Glutamatergic neuron (in vitro differentiated cells): ENCODE data around the gene SEC61A2. TPM values are rescaled to one million over a fixed set of nuclear protein-coding genes. Genes with fewer than 3 reads are reported as not detected.

Experiments used
- DNase-seq: peaks from one replicate; pipeline ENCODE4 v3.0.0; 2022
- H3K27ac Mint-ChIP-seq: one replicate; pipeline ENCODE4 v1.8.0; 2020; ENCODE audit warnings: mild to moderate bottlenecking, mixed read lengths, inconsistent platforms; ENCODE audit not compliant: unreplicated experiment
- H3K27me3 Mint-ChIP-seq: one replicate; pipeline ENCODE4 v1.8.0; 2020; ENCODE audit warnings: mild to moderate bottlenecking, moderate library complexity, mixed read lengths, inconsistent platforms; ENCODE audit not compliant: unreplicated experiment
- H3K36me3 Mint-ChIP-seq: one replicate; pipeline ENCODE4 v1.8.0; 2020; ENCODE audit warnings: mild to moderate bottlenecking, mixed read lengths, inconsistent platforms; ENCODE audit not compliant: unreplicated experiment
- H3K4me1 Mint-ChIP-seq: one replicate; pipeline ENCODE4 v1.8.0; 2020; ENCODE audit warnings: mild to moderate bottlenecking, low read depth, mixed read lengths, inconsistent platforms; ENCODE audit not compliant: unreplicated experiment
- H3K4me3 Mint-ChIP-seq: one replicate; pipeline ENCODE4 v1.8.0; 2020; ENCODE audit warnings: mild to moderate bottlenecking, mixed read lengths, inconsistent platforms; ENCODE audit not compliant: unreplicated experiment
- H3K9me3 Mint-ChIP-seq: one replicate; pipeline ENCODE4 v1.8.0; 2020; ENCODE audit warnings: mild to moderate bottlenecking, moderate library complexity, mixed read lengths, inconsistent platforms; ENCODE audit not compliant: unreplicated experiment
- CTCF ChIP-seq: fragments of 200-600 bp; sonication (generic); IDR thresholded peaks from one replicate; pipeline ENCODE4 v1.5.0; 2021; ENCODE audit not compliant: partially characterized antibody, unreplicated experiment
- total RNA-seq: library from RNA; stranded (reverse); fragmentation: NEBNext Ultra II Directional; extraction: Animal tissue kit (Norgen Biotek cat#: 25700); gene quantifications from one replicate; pipeline ENCODE4 v1.2.1, GENCODE V29; 2021; ENCODE audit not compliant: unreplicated experiment

SEC61A2 gene
- total RNA-seq, 1 donor from 2014 or later = 24.4 TPM

DNA sequence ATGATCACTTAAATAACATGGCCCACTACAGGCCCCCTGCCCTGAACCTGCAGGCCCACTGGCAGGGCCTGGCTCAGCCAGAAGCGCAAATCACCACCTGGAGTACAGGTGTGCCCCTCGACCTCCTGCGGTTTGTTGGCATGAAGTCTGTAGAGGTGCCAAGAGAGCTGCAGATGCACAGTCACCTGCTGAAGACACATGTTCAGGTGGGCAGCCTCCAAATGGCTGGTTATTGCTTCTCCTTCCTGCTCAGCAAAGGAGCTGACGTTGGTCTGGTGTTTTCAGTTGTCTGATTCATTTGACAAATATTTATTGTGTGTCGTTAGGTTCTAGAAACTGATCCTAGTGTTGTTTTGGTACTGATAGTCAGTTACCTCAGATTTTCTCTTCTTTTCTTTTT, 31.7 kb upstream of the SEC61A2 start:
- H3K9me3 Mint-ChIP-seq = no peaks in the 10 kb centered on the region
- H3K36me3 Mint-ChIP-seq = no peaks in the 10 kb centered on the region

GRCh38 chr10:12098966-12099365, 30.5 kb upstream of the SEC61A2 start:
- H3K9me3 Mint-ChIP-seq = no peaks in the 10 kb centered on the region
- no peaks in the 10 kb centered on the region for H3K4me1 Mint-ChIP-seq
- no peak for TF ChIP-seq CTCF
- no peaks in the 10 kb centered on the region for H3K27me3 Mint-ChIP-seq
- no peaks in the 10 kb centered on the region for H3K36me3 Mint-ChIP-seq
- H3K4me3 Mint-ChIP-seq = no peak overlapping the region
- DNase-seq = no peak
- no peak overlapping the region for H3K27ac Mint-ChIP-seq

More for the DNA sequence above, 31.7 kb upstream of the SEC61A2 start:
- Mint-ChIP-seq H3K4me1 (no peaks in the 10 kb centered on the region), H3K27ac (no peak overlapping the region), H3K27me3 (no peaks in the 10 kb centered on the region), H3K4me3 (no peak overlapping the region)
- no peak for DNase-seq
- no peak for TF ChIP-seq CTCF

DNA sequence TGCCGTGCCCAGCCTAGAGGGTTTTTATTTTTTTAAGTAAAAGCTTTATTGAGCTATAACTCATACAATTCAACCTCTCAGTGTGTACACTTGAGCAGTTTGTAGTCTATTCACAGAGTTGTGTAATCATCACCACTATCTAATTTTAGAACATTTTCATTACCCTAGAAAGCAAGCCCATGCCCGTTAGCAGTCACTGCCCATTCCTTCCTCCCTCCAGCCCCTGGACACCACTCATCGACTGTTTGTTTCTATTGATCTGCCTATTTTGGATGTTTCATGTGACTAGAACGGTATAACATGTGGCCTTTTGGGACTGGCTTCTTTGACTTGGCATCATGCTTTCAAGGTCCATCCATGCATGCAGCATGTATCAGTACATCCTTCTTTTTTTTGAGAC, 25.7 kb upstream of the SEC61A2 start:
- no peaks in the 10 kb centered on the region for H3K36me3 Mint-ChIP-seq
- no peak for DNase-seq
- H3K9me3 Mint-ChIP-seq = no peaks in the 10 kb centered on the region
- H3K4me1 Mint-ChIP-seq = no peaks in the 10 kb centered on the region
- H3K4me3 Mint-ChIP-seq = no peak overlapping the region
- TF ChIP-seq CTCF = no peak
- no peaks in the 10 kb centered on the region for H3K27me3 Mint-ChIP-seq
- H3K27ac Mint-ChIP-seq = no peak overlapping the region

DNA sequence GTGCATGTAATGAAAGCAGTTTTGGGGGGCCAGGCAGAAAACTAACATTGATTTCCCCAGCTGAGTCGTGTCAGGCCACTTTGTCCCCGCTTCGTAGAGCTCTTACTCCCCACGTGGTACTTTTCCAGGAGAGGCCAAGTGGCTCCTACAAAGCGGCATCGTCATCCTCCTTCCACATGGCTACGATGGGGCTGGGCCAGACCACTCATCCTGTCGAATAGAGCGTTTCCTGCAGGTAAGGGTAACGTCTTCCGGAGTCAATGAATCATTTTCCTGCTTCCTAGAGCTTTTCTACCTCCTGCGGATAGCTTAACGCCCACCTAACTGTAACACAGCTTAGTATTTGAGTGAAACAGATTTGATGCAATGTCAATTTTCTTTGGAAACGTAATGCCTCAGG, 21.7 kb upstream of the SEC61A2 start:
- Mint-ChIP-seq H3K4me1 (no peaks in the 10 kb centered on the region), H3K36me3 (no peaks in the 10 kb centered on the region), H3K27me3 (no peaks in the 10 kb centered on the region), H3K9me3 (no peaks in the 10 kb centered on the region), H3K4me3 (no peak overlapping the region), H3K27ac (no peak overlapping the region)
- DNase-seq = no peak
- TF ChIP-seq CTCF = no peak

DNA sequence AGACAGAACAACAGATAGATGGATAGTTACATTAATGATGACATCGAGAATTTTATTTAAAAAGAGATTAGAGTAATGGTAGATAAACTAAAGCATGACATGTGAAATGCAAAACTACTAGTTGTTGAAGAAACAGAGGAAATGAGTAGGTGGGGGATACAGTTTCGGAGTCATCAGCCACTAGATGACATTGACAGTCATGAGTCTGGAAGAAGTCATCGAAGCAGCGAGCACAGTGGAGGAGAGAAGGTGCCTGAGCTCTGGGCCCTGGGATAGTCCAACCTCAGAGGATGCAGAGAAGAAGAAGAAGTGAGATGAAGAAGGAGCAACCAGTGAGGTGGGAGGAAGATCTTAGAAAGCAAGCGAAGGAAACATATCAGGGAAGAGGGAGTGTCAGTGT, 20.2 kb upstream of the SEC61A2 start:
- Mint-ChIP-seq H3K4me3 (no peak overlapping the region), H3K4me1 (no peaks in the 10 kb centered on the region), H3K27ac (no peak overlapping the region), H3K27me3 (no peaks in the 10 kb centered on the region), H3K9me3 (no peaks in the 10 kb centered on the region), H3K36me3 (no peaks in the 10 kb centered on the region)
- no peak for DNase-seq
- TF ChIP-seq CTCF = no peak
